Activated CD8-positive, alpha-beta memory T cell treated with anti-CD3 and anti-CD28 coated beads, Interleukin-2, amount 50 U/mL, for 24 hours (primary cell): ENCODE measurements around the gene OPALIN.
"Not testable (repeated sequence)": the region's sequence is repeated elsewhere in the genome, so short reads cannot be mapped to it uniquely, and the experiment has no call there.

Source experiments
- DNase-seq: peaks from one replicate; pipeline ENCODE4 v3.0.0-alpha.2; 2020; ENCODE audit errors: extremely low read depth

The OPALIN gene

GRCh38 chr10:96338279-96338925 is 20.4 kb downstream of the OPALIN start:
- DNase-seq, result no peak

- DNase-seq, result no peak
These were observed 21.7 kb downstream of the OPALIN start for GRCh38 chr10:96337106-96337505.

- DNase-seq, result no peak
These were observed 23.9 kb downstream of the OPALIN start for GRCh38 chr10:96334616-96335526.

GRCh38 chr10:96333101-96333500 is 25.7 kb downstream of the OPALIN start:
- DNase-seq, result no peak

GRCh38 chr10:96327462-96327861 is 31.3 kb downstream of the OPALIN start:
- DNase-seq, result no peak

- DNase-seq, result no peak
These were observed 33.0 kb downstream of the OPALIN start for GRCh38 chr10:96325719-96326373.

- no peak for DNase-seq
These were observed 34.4 kb downstream of the OPALIN start for GRCh38 chr10:96324447-96324846.

- no peak for DNase-seq
These were observed 36.5 kb downstream of the OPALIN start for GRCh38 chr10:96322275-96322674.

- DNase-seq, result no peak
These were observed 37.0 kb downstream of the OPALIN start for GRCh38 chr10:96321822-96322221.

- no peak for DNase-seq
These were observed 38.9 kb downstream of the OPALIN start for GRCh38 chr10:96319754-96320474.

GRCh38 chr10:96317067-96317833 is 41.6 kb downstream of the OPALIN start:
- no peak for DNase-seq

- no peak for DNase-seq
These were observed 45.5 kb downstream of the OPALIN start for GRCh38 chr10:96313344-96313743.

- DNase-seq, result no peak
These were observed 47.6 kb downstream of the OPALIN start for GRCh38 chr10:96311180-96311715.

- DNase-seq, result no peak
These were observed 48.5 kb downstream of the OPALIN start for GRCh38 chr10:96310321-96310669.

- no peak for DNase-seq
These were observed 49.0 kb downstream of the OPALIN start for GRCh38 chr10:96309628-96310320.

GRCh38 chr10:96308854-96309253 is 49.9 kb downstream of the OPALIN start:
- DNase-seq, result not testable (repeated sequence)

GRCh38 chr10:96306516-96306915 is 52.3 kb downstream of the OPALIN start:
- no peak for DNase-seq

- DNase-seq, result no peak
These were observed 53.8 kb downstream of the OPALIN start for GRCh38 chr10:96305019-96305418.

GRCh38 chr10:96304230-96304629 is 54.6 kb downstream of the OPALIN start, which contains the start of gene DNTT:
DNTT (plus strand) TSS chr10:96304434; CDS start chr10:96304498, 64 bp downstream.
- DNase-seq, result no peak

- DNase-seq, result no peak
These were observed 57.2 kb downstream of the OPALIN start for GRCh38 chr10:96301616-96302015.
